Sigmoid colon (tissue), 7 donors: ENCODE results near the gene C11orf54. TPM values are rescaled to one million over a fixed set of nuclear protein-coding genes. Genes with fewer than 3 reads are reported as not detected.
A peak's percentile ranks its signal among the peaks of the same experiment; 100 is the strongest.
"Not testable (repeated sequence)": the region's sequence is repeated elsewhere in the genome, so short reads cannot be mapped to it uniquely, and the experiment has no call there.

Source experiments
- DNase-seq: peaks from one replicate; pipeline ENCODE4 v3.0.0-alpha.2; 2019
- H3K27ac ChIP-seq, 4 donors: fragments of 200-600 bp; sonication (generic); one replicate each; pipeline ENCODE4 v1.5.1; 2016 to 2019; ENCODE audit warnings: mild to moderate bottlenecking in 1 of 4
- H3K27me3 ChIP-seq, 3 donors: fragments of 200-600 bp; sonication (generic); one replicate each; pipeline ENCODE4 v1.5.1; 2019; ENCODE audit warnings: mild to moderate bottlenecking in 1 of 3
- H3K36me3 ChIP-seq, 4 donors: fragments of 200-600 bp; sonication (generic); one replicate each; pipeline ENCODE4 v1.5.1; 2016 to 2019
- H3K4me1 ChIP-seq, 4 donors: fragments of 200-600 bp; sonication (generic); one replicate each; pipeline ENCODE4 v1.5.1; 2017 to 2019
- H3K4me3 ChIP-seq, 4 donors: fragments of 200-600 bp; sonication (generic); one replicate each; pipeline ENCODE4 v1.5.1; 2017 to 2019; ENCODE audit warnings: mild to moderate bottlenecking in 2 of 4, moderate library complexity in 1 of 4
- H3K9me3 ChIP-seq, 4 donors: fragments of 200-600 bp in 3 of 4; sonication (generic) in 3 of 4; one replicate each; pipeline versions ENCODE4 v1.5.1 to v1.6.1; 2013 to 2019
- CTCF ChIP-seq, 4 experiments: fragments of 450-650 bp in 3 of 4; fragments of 200-600 bp in 1 of 4; IDR thresholded peaks; one replicate each; pipeline ENCODE4 v1.5.1; 2016 to 2019; ENCODE audit warnings: antibody characterized with exemption in 4 of 4, mild to moderate bottlenecking in 3 of 4, moderate library complexity in 2 of 4
- EP300 ChIP-seq, 4 donors: sonication (generic); formaldehyde crosslinking; IDR thresholded peaks; one replicate each; pipeline ENCODE4 v1.6.1; 2017; ENCODE audit warnings: antibody characterized with exemption in 4 of 4
- POLR2A ChIP-seq, 2 donors: fragments of 450-650 bp; IDR thresholded peaks; one replicate each; pipeline ENCODE4 v1.6.1; 2016; ENCODE audit warnings: antibody characterized with exemption in 2 of 2, mild to moderate bottlenecking in 2 of 2, moderate library complexity in 2 of 2
- POLR2AphosphoS5 ChIP-seq, 4 donors: sonication (generic); formaldehyde crosslinking; IDR thresholded peaks; one replicate each; pipeline ENCODE4 v1.6.1; 2017; ENCODE audit warnings: antibody characterized with exemption in 4 of 4
- WGBS, 2 donors: extraction: QIAGEN DNeasy Blood & Tissue Kit; methylation state at CpG; one replicate each; pipeline ENCODE4 v1.1.7; 2013; 5-methylcytosine and 5-hydroxymethylcytosine counted together
- intact Hi-C: fragments of 100-400 bp; cut with DNase I; formaldehyde crosslinking; loops from one replicate; pipeline ENCODE4 v1.15.1; 2023
- polyA plus RNA-seq, 3 donors: library from polyadenylated mRNA; stranded (reverse); fragments of 200-250 nt; gene quantifications; one replicate each; pipeline ENCODE4 v1.2.3, GENCODE V29; 2013
- total RNA-seq, 4 donors: library from RNA; depleted of rRNA; stranded (reverse); fragments of >200 nt; gene quantifications; one replicate each; pipeline ENCODE4 v1.1.0, GENCODE V29; 2016
- donor health status: healthy with polysubstance abuse.
- donor health status: Bipolar disorder and iron deficiency.
- donor health status: healthy.

The C11orf54 gene
- total and polyA plus RNA-seq, 7 donors, result 23.7 to 82.8 (median 43.8) TPM

- no peaks in the 10 kb centered on the region for H3K36me3 ChIP-seq
- H3K27ac ChIP-seq, result no peak overlapping the region
- intact Hi-C loops, result no loop called here
- no peak for DNase-seq
- H3K9me3 ChIP-seq, result no peaks in the 10 kb centered on the region
- 91 to 92% methylated on average over 10 of the region's 10 CpGs for WGBS, 2 donors
- TF ChIP-seq POLR2A (IDR thresholded peaks at IDR 0.05), result no peak
- no peak for TF ChIP-seq POLR2AphosphoS5 (IDR thresholded peaks at IDR 0.05)
- no peak overlapping the region for H3K4me3 ChIP-seq
- no peaks in the 10 kb centered on the region for H3K4me1 ChIP-seq
- H3K27me3 ChIP-seq, result no peaks in the 10 kb centered on the region
Measured at GRCh38 chr11:93773601-93774200, 32.2 kb downstream of the C11orf54 start.

- 89 to 94% methylated on average over 3 of the region's 3 CpGs for WGBS, 2 donors
- H3K27ac ChIP-seq, H3K27me3 ChIP-seq, H3K4me1 ChIP-seq, H3K9me3 ChIP-seq, H3K36me3 ChIP-seq, H3K4me3 ChIP-seq, DNase-seq, intact Hi-C loops: not testable (repeated sequence)
Measured at GRCh38 chr11:93774560-93774959, 33.1 kb downstream of the C11orf54 start.

- 65 to 76% methylated on average over 2 of the region's 2 CpGs for WGBS, 2 donors
Measured at GRCh38 chr11:93775289-93775688, 33.8 kb downstream of the C11orf54 start.

GRCh38 chr11:93783362-93783761 is 41.9 kb downstream of the C11orf54 start:
- H3K9me3 ChIP-seq, result no peaks in the 10 kb centered on the region
- intact Hi-C loops, result loop anchor here (10.0 kb wide), 1 partner anchor 119 kb away; the partner anchor contains the start of gene CEP295
- H3K4me3 ChIP-seq, result peak overlapping the region; percentile 72 to 97 (median 88)
- TF ChIP-seq CTCF (IDR thresholded peaks at IDR 0.05) (no peak), POLR2AphosphoS5 (IDR thresholded peaks at IDR 0.05) (no peak), POLR2A (IDR thresholded peaks at IDR 0.05) (no peak), EP300 (IDR thresholded peaks at IDR 0.05) (no peak)
- peak overlapping the region; percentile 93 to 98 (median 96) for H3K27ac ChIP-seq
- no peak for DNase-seq
- H3K4me1 ChIP-seq, result peaks cover 0 to 39% (median 37%) of the 10 kb centered on the region in 4 donors
- 44 to 59% methylated on average over 7 of the region's 7 CpGs for WGBS, 2 donors
- peaks cover 0 to 7% (median 0%) of the 10 kb centered on the region in 4 donors for H3K36me3 ChIP-seq
- H3K27me3 ChIP-seq, result no peaks in the 10 kb centered on the region

More at GRCh38 chr11:93775289-93775688, 33.8 kb downstream of the C11orf54 start:
- no peaks in the 10 kb centered on the region for H3K27me3 ChIP-seq
- TF ChIP-seq CTCF (IDR thresholded peaks at IDR 0.05), result no peak
- TF ChIP-seq POLR2A (IDR thresholded peaks at IDR 0.05), result no peak
- no peak for TF ChIP-seq EP300 (IDR thresholded peaks at IDR 0.05)
- no peak overlapping the region for H3K4me3 ChIP-seq
- intact Hi-C loops, result no loop called here
- no peak overlapping the region for H3K27ac ChIP-seq
- no peaks in the 10 kb centered on the region for H3K36me3 ChIP-seq
- no peaks in the 10 kb centered on the region for H3K4me1 ChIP-seq
- H3K9me3 ChIP-seq, result no peaks in the 10 kb centered on the region
- DNase-seq, result no peak

GRCh38 chr11:93783765-93784144 is 42.3 kb downstream of the C11orf54 start:
- Histone ChIP-seq H3K4me1 (peaks cover 0 to 39% (median 37%) of the 10 kb centered on the region in 4 donors), H3K9me3 (no peaks in the 10 kb centered on the region), H3K4me3 (peak overlapping the region; percentile 72 to 97 (median 88)), H3K27ac (peak overlapping the region; percentile 93 to 98 (median 96)), H3K36me3 (peaks cover 0 to 11% (median 0%) of the 10 kb centered on the region in 4 donors), H3K27me3 (no peaks in the 10 kb centered on the region)
- intact Hi-C loops, result loop anchor here (2.0 to 10.0 kb wide), 3 partner anchors 43 to 345 kb away; partner anchors contain the start of genes C11orf54, CEP295, PANX1 and TAF1D
- no peak for DNase-seq
- WGBS, 2 donors, result 0 to 1% methylated on average over 10 of the region's 10 CpGs
- peak in 2 of 4 experiments; percentile 12 to 29 for TF ChIP-seq CTCF (IDR thresholded peaks at IDR 0.05)
- no peak for TF ChIP-seq EP300 (IDR thresholded peaks at IDR 0.05)
- no peak for TF ChIP-seq POLR2AphosphoS5 (IDR thresholded peaks at IDR 0.05)
